GM23248 (cell line): ENCODE data around the gene TNFRSF1B. TPM values are rescaled to one million over a fixed set of nuclear protein-coding genes. Genes with fewer than 3 reads are reported as not detected.

Experiments used
- DNase-seq: peaks from one replicate; pipeline ENCODE4 v3.0.0-alpha.2; 2015
- H2AFZ ChIP-seq: fragments of 200-600 bp; sonication (generic); 2 replicates; pipeline ENCODE4 v1.6.1; 2016; ENCODE audit warnings: antibody characterized with exemption
- H3F3A ChIP-seq: fragments of 200-600 bp; sonication (generic); 2 replicates; pipeline ENCODE4 v1.6.1; 2016; ENCODE audit warnings: mild to moderate bottlenecking, antibody characterized with exemption, mixed run types; ENCODE audit not compliant: insufficient read depth
- H3K27ac ChIP-seq: fragments of 200-600 bp; sonication (generic); 2 replicates; pipeline ENCODE4 v1.5.1; 2016; ENCODE audit warnings: mild to moderate bottlenecking
- H3K27me3 ChIP-seq: fragments of 200-600 bp; sonication (generic); replicated peaks from 2 replicates; pipeline ENCODE4 v1.6.1; 2016; ENCODE audit warnings: mild to moderate bottlenecking; ENCODE audit not compliant: insufficient read depth
- H3K36me3 ChIP-seq: fragments of 200-600 bp; sonication (generic); 2 replicates; pipeline ENCODE4 v1.6.1; 2016; ENCODE audit warnings: low read depth, mild to moderate bottlenecking
- H3K4me1 ChIP-seq: fragments of 200-600 bp; sonication (generic); 2 replicates; pipeline ENCODE4 v1.6.1; 2016; ENCODE audit warnings: mild to moderate bottlenecking; ENCODE audit not compliant: insufficient read depth
- H3K4me2 ChIP-seq: fragments of 200-600 bp; sonication (generic); one replicate; pipeline ENCODE4 v1.6.1; 2016; ENCODE audit warnings: mild to moderate bottlenecking; ENCODE audit not compliant: unreplicated experiment
- H3K4me3 ChIP-seq: fragments of 200-600 bp; sonication (generic); 2 replicates; pipeline ENCODE4 v1.5.1; 2016; ENCODE audit warnings: mild to moderate bottlenecking
- H3K79me2 ChIP-seq: fragments of 200-600 bp; sonication (generic); 2 replicates; pipeline ENCODE4 v1.6.1; 2016; ENCODE audit warnings: mild to moderate bottlenecking; ENCODE audit not compliant: insufficient read depth
- H3K9ac ChIP-seq: fragments of 200-600 bp; sonication (generic); 2 replicates; pipeline ENCODE4 v1.6.1; 2016; ENCODE audit warnings: mild to moderate bottlenecking
- H3K9me2 ChIP-seq: fragments of 200-600 bp; sonication (generic); 2 replicates; pipeline ENCODE4 v1.6.1; 2016; ENCODE audit warnings: mixed run types, mild to moderate bottlenecking, moderate library complexity; ENCODE audit not compliant: insufficient read depth
- H3K9me3 ChIP-seq: fragments of 200-600 bp; sonication (generic); one replicate; pipeline ENCODE4 v1.6.1; 2017; ENCODE audit warnings: low read depth
- H4K20me1 ChIP-seq: fragments of 200-600 bp; sonication (generic); 2 replicates; pipeline ENCODE4 v1.6.0; 2016; ENCODE audit not compliant: insufficient read depth
- EZH2 ChIP-seq: fragments of 200-600 bp; sonication (generic); IDR thresholded peaks from 2 replicates; pipeline ENCODE4 v1.6.1; 2018; ENCODE audit warnings: antibody characterized with exemption, mild to moderate bottlenecking; ENCODE audit not compliant: insufficient read depth, poor library complexity, severe bottlenecking
- EZH2phosphoT487 ChIP-seq: fragments of 200-600 bp; sonication (generic); IDR thresholded peaks from 2 replicates; pipeline ENCODE4 v1.6.1; 2018; ENCODE audit warnings: antibody characterized with exemption, moderate library complexity, mild to moderate bottlenecking, low read depth; ENCODE audit not compliant: insufficient read depth
- WGBS, 2 experiments: methylation state at CpG; one replicate each; pipeline ENCODE4 v1.1.6; 2015 to 2017; ENCODE audit warnings: low lambda C conversion rate in 2 of 2, low coverage in 1 of 2; ENCODE audit errors: missing lambda C conversion rate in 2 of 2; 5-methylcytosine and 5-hydroxymethylcytosine counted together
- in situ Hi-C: fragments of 300-500 bp; cut with MboI; formaldehyde crosslinking; loops from 2 replicates; pipeline ENCODE4 v1.15.0; 2020
- polyA plus RNA-seq: library from polyadenylated mRNA; unstranded; fragments of >200 nt; fragmentation: Nextera tagmentation; extraction: Ambion mirVana; gene quantifications from 2 replicates; pipeline ENCODE4 v1.2.1, GENCODE V29; 2016
- total RNA-seq: library from RNA; depleted of rRNA; stranded (reverse); fragments of >200 nt; shearing (Covaris generic); gene quantifications from 2 replicates; pipeline ENCODE4 v1.2.3, GENCODE V29; 2014

Gene TNFRSF1B
- total and polyA plus RNA-seq, 2 experiments from 2014 or later: 1.1 to 2.9 TPM

- H3K36me3 ChIP-seq: no peaks in the 10 kb centered on the region
- no peaks in the 10 kb centered on the region for H3K9me3 ChIP-seq
- peaks cover 5% of the 10 kb centered on the region for H3K4me1 ChIP-seq
- H3K4me3 ChIP-seq: no peak overlapping the region
- no peak overlapping the region for H3K27ac ChIP-seq
- in situ Hi-C loops: no loop called here
- H4K20me1 ChIP-seq: no peaks in the 10 kb centered on the region
- no peaks in the 10 kb centered on the region for H3K9me2 ChIP-seq
- no peak overlapping the region for H3K9ac ChIP-seq
- H3K79me2 ChIP-seq: no peaks in the 10 kb centered on the region
- H3K4me2 ChIP-seq: no peak overlapping the region
- H3F3A ChIP-seq: no peaks in the 10 kb centered on the region
- 86 to 92% methylated on average over 5 of the region's 5 CpGs for WGBS, 2 experiments
- DNase-seq: no peak
- no peak for TF ChIP-seq EZH2phosphoT487
- no peak for TF ChIP-seq EZH2
- no peak overlapping the region for H2AFZ ChIP-seq
- no peaks in the 10 kb centered on the region for H3K27me3 ChIP-seq
These were observed 22.5 kb downstream of the TNFRSF1B start for GRCh38 chr1:12189328-12189682.

GRCh38 chr1:12191242-12192032, 24.6 kb downstream of the TNFRSF1B start:
- Histone ChIP-seq H2AFZ (no peak overlapping the region), H3K36me3 (no peaks in the 10 kb centered on the region), H3K4me2 (no peak overlapping the region), H3K79me2 (no peaks in the 10 kb centered on the region), H3K27me3 (no peaks in the 10 kb centered on the region), H3F3A (no peaks in the 10 kb centered on the region), H3K4me1 (no peaks in the 10 kb centered on the region), H3K4me3 (no peak overlapping the region), H3K9me2 (no peaks in the 10 kb centered on the region), H4K20me1 (no peaks in the 10 kb centered on the region), H3K27ac (no peak overlapping the region), H3K9me3 (no peaks in the 10 kb centered on the region), H3K9ac (no peak overlapping the region)
- DNase-seq: no peak
- in situ Hi-C loops: no loop called here
- 92 to 94% methylated on average over 34 to 58 of the region's 58 CpGs for whole genome bisulfite sequencing, 2 experiments
- TF ChIP-seq EZH2phosphoT487: no peak
- TF ChIP-seq EZH2: no peak

- H3K27ac ChIP-seq: no peak overlapping the region
- in situ Hi-C loops: no loop called here
- H3K36me3 ChIP-seq: no peaks in the 10 kb centered on the region
- H2AFZ ChIP-seq: no peak overlapping the region
- H3K4me1 ChIP-seq: no peaks in the 10 kb centered on the region
- TF ChIP-seq EZH2 (no peak), EZH2phosphoT487 (no peak)
- no peaks in the 10 kb centered on the region for H3K27me3 ChIP-seq
- no peak overlapping the region for H3K4me3 ChIP-seq
- no peaks in the 10 kb centered on the region for H4K20me1 ChIP-seq
- H3K9ac ChIP-seq: no peak overlapping the region
- no peaks in the 10 kb centered on the region for H3K9me3 ChIP-seq
- no peaks in the 10 kb centered on the region for H3F3A ChIP-seq
- no peak overlapping the region for H3K4me2 ChIP-seq
- DNase-seq: no peak
- H3K9me2 ChIP-seq: no peaks in the 10 kb centered on the region
- WGBS, 2 experiments: 87 to 93% methylated on average over 14 of the region's 14 CpGs
- H3K79me2 ChIP-seq: no peaks in the 10 kb centered on the region
These were observed 27.9 kb downstream of the TNFRSF1B start for GRCh38 chr1:12194666-12195216.

GRCh38 chr1:12195416-12195815, 28.6 kb downstream of the TNFRSF1B start:
- Histone ChIP-seq H3K9me3 (no peaks in the 10 kb centered on the region), H3K4me1 (no peaks in the 10 kb centered on the region), H3K9ac (no peak overlapping the region), H3K4me3 (no peak overlapping the region), H3K27me3 (no peaks in the 10 kb centered on the region), H4K20me1 (no peaks in the 10 kb centered on the region), H3K36me3 (no peaks in the 10 kb centered on the region), H3K27ac (no peak overlapping the region), H2AFZ (no peak overlapping the region), H3F3A (no peaks in the 10 kb centered on the region), H3K4me2 (no peak overlapping the region), H3K79me2 (no peaks in the 10 kb centered on the region), H3K9me2 (no peaks in the 10 kb centered on the region)
- DNase-seq: no peak
- TF ChIP-seq EZH2: no peak
- no peak for TF ChIP-seq EZH2phosphoT487
- in situ Hi-C loops: no loop called here
- WGBS, 2 experiments: 93 to 100% methylated on average over 3 of the region's 3 CpGs
